Vein endothelial cell (primary cell): ENCODE results near the gene CAV1. TPM values are rescaled to one million over a fixed set of nuclear protein-coding genes. Genes with fewer than 3 reads are reported as not detected.

ENCODE experiments used
- small RNA-seq: library from RNA; depleted of rRNA; stranded (forward); fragments of <200 nt; gene quantifications from one replicate; pipeline ENCODE3, GENCODE V24; 2012
- total RNA-seq: library from RNA; depleted of rRNA; stranded (reverse); fragments of >200 nt; gene quantifications from 2 replicates; pipeline ENCODE4 v1.2.3, GENCODE V29; 2012

The CAV1 gene
- total RNA-seq: 1,540 and 2,359 TPM in 2 replicates

GRCh38 chr7:116524609-116525297 lies at the start of gene CAV1:
CAV1 (plus strand) TSS chr7:116525036; CDS start chr7:116525063, 27 bp downstream.

GRCh38 chr7:116499168-116500077 lies 25.4 kb upstream of the CAV1 start, which contains the start of gene CAV2:
CAV2 (plus strand) TSS chr7:116499738; CDS start chr7:116499782, 44 bp downstream.

Small RNA genes lying within 50 kb of the gene (small RNA-seq; reads per million reads assigned to genes)
- gene AC006159.2: not detected

Other genes with a start within 250 kb of the CAV1 start
- 275 and 368 TPM in 2 replicates for gene CAV2, start 25.3 kb upstream of the CAV1 start, total RNA-seq
- gene MET, start 147.2 kb downstream of the CAV1 start, total RNA-seq: 103 and 106 TPM in 2 replicates